ENCODE results near the gene NXPH1.

GRCh38 chr7:8511855-8512254 lies 78.4 kb downstream of the NXPH1 start:
- TF ChIP-seq EZH2 (IDR thresholded peaks at IDR 0.05; ENCODE audit: borderline replicate concordance, low read length) (no peak), CTCF (IDR thresholded peaks at IDR 0.05; ENCODE audit: low read length) (no peak)

Data from OCI-LY1 (cell line).